Fibroblast of lung (primary cell): ENCODE data around the gene TLCD1.

Source experiments
- EZH2 ChIP-seq: IDR thresholded peaks from 2 replicates; pipeline ENCODE4 v1.5.1; 2012; ENCODE audit warnings: low read length, control low read depth, mild to moderate bottlenecking; ENCODE audit errors: missing control alignments
- TF ChIP-seq, protein P1 (sequence below), 2 donors: IDR thresholded peaks in 1 of 2; conservative IDR thresholded peaks in 1 of 2; 1 replicate in 1 of 2; 2 replicates in 1 of 2; pipeline ENCODE4 v1.5.1; 2011 to 2012; ENCODE audit warnings: low read length in 2 of 2, control low read depth in 1 of 2, inconsistent platforms in 1 of 2, low read depth in 1 of 2, mild to moderate bottlenecking in 1 of 2

DNA sequence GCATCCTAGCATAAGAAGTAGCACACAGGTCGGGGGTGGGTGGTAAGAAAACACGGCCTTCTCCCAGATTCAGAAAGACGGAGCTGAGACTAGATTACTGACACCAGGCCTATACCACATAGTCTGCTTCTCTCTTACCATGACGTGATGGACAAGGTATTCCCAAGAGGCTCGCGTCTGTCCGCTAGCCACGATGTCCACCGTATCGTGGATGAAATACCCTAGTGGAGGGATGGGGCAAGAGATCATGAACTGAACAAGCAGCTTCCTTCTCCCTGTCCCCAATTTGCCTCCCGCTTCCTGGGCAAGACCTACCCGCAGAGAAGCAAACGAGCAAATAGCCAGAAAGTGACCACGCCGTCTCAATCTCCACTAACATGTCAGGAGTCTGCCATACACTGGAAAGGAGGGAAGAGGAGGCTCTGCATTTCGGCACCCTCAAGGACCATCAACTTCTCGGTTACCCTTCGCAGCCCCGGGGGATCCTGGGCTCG, 820 bp downstream of the TLCD1 start:
- TF ChIP-seq, protein P1, sequence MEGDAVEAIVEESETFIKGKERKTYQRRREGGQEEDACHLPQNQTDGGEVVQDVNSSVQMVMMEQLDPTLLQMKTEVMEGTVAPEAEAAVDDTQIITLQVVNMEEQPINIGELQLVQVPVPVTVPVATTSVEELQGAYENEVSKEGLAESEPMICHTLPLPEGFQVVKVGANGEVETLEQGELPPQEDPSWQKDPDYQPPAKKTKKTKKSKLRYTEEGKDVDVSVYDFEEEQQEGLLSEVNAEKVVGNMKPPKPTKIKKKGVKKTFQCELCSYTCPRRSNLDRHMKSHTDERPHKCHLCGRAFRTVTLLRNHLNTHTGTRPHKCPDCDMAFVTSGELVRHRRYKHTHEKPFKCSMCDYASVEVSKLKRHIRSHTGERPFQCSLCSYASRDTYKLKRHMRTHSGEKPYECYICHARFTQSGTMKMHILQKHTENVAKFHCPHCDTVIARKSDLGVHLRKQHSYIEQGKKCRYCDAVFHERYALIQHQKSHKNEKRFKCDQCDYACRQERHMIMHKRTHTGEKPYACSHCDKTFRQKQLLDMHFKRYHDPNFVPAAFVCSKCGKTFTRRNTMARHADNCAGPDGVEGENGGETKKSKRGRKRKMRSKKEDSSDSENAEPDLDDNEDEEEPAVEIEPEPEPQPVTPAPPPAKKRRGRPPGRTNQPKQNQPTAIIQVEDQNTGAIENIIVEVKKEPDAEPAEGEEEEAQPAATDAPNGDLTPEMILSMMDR (conservative IDR thresholded peaks at IDR 0.05 in 1 of 2, IDR thresholded peaks at IDR 0.05 in 1 of 2; ENCODE audit: low read depth in 1 of 2, low read length in 2 of 2): no peak
- TF ChIP-seq EZH2: no peak
